SK-N-SH treated with all-trans-retinoic acid at 6 μM for 48 hours (cell line): ENCODE results near the gene TSC1.

Experiments used
- ATAC-seq: fragments of 200-7000 bp; cut with Tn5 transposase; 3 replicates; pipeline ENCODE4 v1.9.1; 2020; ENCODE audit warnings: mild to moderate bottlenecking, moderate library complexity
- ARNTL ChIP-seq: fragments of 450-650 bp; formaldehyde crosslinking; IDR thresholded peaks from 2 replicates; pipeline ENCODE4 v1.5.0; 2020; ENCODE audit warnings: low read depth, mild to moderate bottlenecking, moderate library complexity, borderline replicate concordance
- CSDC2 ChIP-seq: fragments of 250-450 bp; sonication (Bioruptor Pico); IDR thresholded peaks from 2 replicates; pipeline ENCODE4 v1.5.0; 2020; ENCODE audit warnings: mild to moderate bottlenecking, moderate library complexity
- ESRRG ChIP-seq: fragments of 250-450 bp; sonication (Bioruptor Pico); IDR thresholded peaks from 2 replicates; pipeline ENCODE4 v1.6.1; 2021; ENCODE audit warnings: mild to moderate bottlenecking
- ISL1 ChIP-seq: fragments of 250-450 bp; sonication (Bioruptor Pico); IDR thresholded peaks from 2 replicates; pipeline ENCODE4 v2.1.2; 2022; ENCODE audit warnings: mild to moderate bottlenecking, moderate library complexity
- SNAI2 ChIP-seq: fragments of 250-450 bp; sonication (Bioruptor Pico); IDR thresholded peaks from 2 replicates; pipeline ENCODE4 v1.5.0; 2020; ENCODE audit warnings: mild to moderate bottlenecking, moderate library complexity
- TCF4 ChIP-seq: fragments of 250-450 bp; sonication (Bioruptor Pico); IDR thresholded peaks from 2 replicates; pipeline ENCODE4 v1.8.0; 2021; ENCODE audit warnings: mild to moderate bottlenecking, moderate library complexity, borderline replicate concordance
- TOX ChIP-seq: fragments of 250-450 bp; sonication (Bioruptor Pico); IDR thresholded peaks from 2 replicates; pipeline ENCODE4 v1.8.0; 2021; ENCODE audit warnings: mild to moderate bottlenecking, moderate library complexity, borderline replicate concordance
- ZC3H10 ChIP-seq: fragments of 250-450 bp; sonication (Bioruptor Pico); IDR thresholded peaks from 2 replicates; pipeline ENCODE4 v1.5.1; 2021; ENCODE audit warnings: mild to moderate bottlenecking, moderate library complexity
- ZFP3 ChIP-seq: fragments of 250-450 bp; sonication (Bioruptor Pico); IDR thresholded peaks from 2 replicates; pipeline ENCODE4 v1.5.0; 2020; ENCODE audit warnings: mild to moderate bottlenecking, moderate library complexity
- ZFP30 ChIP-seq: fragments of 450-650 bp; formaldehyde crosslinking; IDR thresholded peaks from 2 replicates; pipeline ENCODE4 v1.5.0; 2022; ENCODE audit warnings: mild to moderate bottlenecking, moderate library complexity
- ZNF565 ChIP-seq: fragments of 450-650 bp; formaldehyde crosslinking; conservative IDR thresholded peaks from 2 replicates; pipeline ENCODE4 v1.5.0; 2020; ENCODE audit warnings: low read depth, mild to moderate bottlenecking, moderate library complexity
- ZNF70 ChIP-seq: fragments of 450-650 bp; formaldehyde crosslinking; IDR thresholded peaks from 2 replicates; pipeline ENCODE4 v1.5.0; 2020; ENCODE audit warnings: mild to moderate bottlenecking, moderate library complexity
- TF ChIP-seq, protein P1 (sequence below): fragments of 250-450 bp; sonication (Bioruptor Pico); IDR thresholded peaks from 2 replicates; pipeline ENCODE4 v1.5.0; 2020; ENCODE audit warnings: mild to moderate bottlenecking, moderate library complexity
- TF ChIP-seq, protein P2 (sequence below): fragments of 250-450 bp; sonication (Bioruptor Pico); IDR thresholded peaks from 2 replicates; pipeline ENCODE4 v1.8.0; 2021; ENCODE audit warnings: low read depth, mild to moderate bottlenecking, moderate library complexity, borderline replicate concordance
- TF ChIP-seq, protein P3 (sequence below): fragments of 250-450 bp; sonication (Bioruptor Pico); IDR thresholded peaks from 2 replicates; pipeline ENCODE4 v1.5.1; 2020; ENCODE audit warnings: low read depth, mild to moderate bottlenecking, moderate library complexity

Gene TSC1

DNA sequence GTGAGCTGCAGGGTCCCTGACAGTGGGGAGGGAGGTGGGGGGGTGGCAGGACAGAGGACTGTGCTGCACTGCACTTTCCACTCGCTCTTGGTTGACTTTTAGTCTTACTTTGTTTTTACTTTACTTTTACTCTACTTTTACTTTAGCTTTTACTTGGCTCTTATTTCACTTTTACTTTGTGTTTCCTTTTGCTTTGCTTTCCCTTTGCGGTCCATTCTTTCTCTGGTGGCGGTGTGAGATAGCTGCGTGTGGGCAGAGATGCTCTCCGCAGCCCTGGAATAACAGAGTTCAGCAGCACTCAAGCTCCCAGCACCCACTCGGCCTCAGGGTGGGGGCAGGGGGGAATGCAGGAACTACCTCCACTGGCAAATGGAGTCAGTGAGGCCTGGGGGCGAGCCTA lies 71.0 kb downstream of the TSC1 start:
- TF ChIP-seq TOX (no peak), ARNTL (no peak), ZNF70 (CRISPR knock-in tag) (no peak), CSDC2 (CRISPR knock-in tag) (no peak), ESRRG (CRISPR knock-in tag) (no peak), TCF4 (CRISPR knock-in tag) (no peak), ZNF565 (CRISPR knock-in tag) (no peak), SNAI2 (CRISPR knock-in tag) (no peak)
- TF ChIP-seq, protein P1, sequence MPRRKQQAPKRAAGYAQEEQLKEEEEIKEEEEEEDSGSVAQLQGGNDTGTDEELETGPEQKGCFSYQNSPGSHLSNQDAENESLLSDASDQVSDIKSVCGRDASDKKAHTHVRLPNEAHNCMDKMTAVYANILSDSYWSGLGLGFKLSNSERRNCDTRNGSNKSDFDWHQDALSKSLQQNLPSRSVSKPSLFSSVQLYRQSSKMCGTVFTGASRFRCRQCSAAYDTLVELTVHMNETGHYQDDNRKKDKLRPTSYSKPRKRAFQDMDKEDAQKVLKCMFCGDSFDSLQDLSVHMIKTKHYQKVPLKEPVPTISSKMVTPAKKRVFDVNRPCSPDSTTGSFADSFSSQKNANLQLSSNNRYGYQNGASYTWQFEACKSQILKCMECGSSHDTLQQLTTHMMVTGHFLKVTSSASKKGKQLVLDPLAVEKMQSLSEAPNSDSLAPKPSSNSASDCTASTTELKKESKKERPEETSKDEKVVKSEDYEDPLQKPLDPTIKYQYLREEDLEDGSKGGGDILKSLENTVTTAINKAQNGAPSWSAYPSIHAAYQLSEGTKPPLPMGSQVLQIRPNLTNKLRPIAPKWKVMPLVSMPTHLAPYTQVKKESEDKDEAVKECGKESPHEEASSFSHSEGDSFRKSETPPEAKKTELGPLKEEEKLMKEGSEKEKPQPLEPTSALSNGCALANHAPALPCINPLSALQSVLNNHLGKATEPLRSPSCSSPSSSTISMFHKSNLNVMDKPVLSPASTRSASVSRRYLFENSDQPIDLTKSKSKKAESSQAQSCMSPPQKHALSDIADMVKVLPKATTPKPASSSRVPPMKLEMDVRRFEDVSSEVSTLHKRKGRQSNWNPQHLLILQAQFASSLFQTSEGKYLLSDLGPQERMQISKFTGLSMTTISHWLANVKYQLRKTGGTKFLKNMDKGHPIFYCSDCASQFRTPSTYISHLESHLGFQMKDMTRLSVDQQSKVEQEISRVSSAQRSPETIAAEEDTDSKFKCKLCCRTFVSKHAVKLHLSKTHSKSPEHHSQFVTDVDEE (CRISPR knock-in tag) = no peak
- TF ChIP-seq, protein P2, sequence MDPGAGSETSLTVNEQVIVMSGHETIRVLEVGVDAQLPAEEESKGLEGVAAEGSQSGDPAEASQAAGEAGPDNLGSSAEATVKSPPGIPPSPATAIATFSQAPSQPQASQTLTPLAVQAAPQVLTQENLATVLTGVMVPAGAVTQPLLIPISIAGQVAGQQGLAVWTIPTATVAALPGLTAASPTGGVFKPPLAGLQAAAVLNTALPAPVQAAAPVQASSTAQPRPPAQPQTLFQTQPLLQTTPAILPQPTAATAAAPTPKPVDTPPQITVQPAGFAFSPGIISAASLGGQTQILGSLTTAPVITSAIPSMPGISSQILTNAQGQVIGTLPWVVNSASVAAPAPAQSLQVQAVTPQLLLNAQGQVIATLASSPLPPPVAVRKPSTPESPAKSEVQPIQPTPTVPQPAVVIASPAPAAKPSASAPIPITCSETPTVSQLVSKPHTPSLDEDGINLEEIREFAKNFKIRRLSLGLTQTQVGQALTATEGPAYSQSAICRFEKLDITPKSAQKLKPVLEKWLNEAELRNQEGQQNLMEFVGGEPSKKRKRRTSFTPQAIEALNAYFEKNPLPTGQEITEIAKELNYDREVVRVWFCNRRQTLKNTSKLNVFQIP (CRISPR knock-in tag) = no peak
- TF ChIP-seq, all 23 proteins: peak for 0
- no peak for ATAC-seq

DNA sequence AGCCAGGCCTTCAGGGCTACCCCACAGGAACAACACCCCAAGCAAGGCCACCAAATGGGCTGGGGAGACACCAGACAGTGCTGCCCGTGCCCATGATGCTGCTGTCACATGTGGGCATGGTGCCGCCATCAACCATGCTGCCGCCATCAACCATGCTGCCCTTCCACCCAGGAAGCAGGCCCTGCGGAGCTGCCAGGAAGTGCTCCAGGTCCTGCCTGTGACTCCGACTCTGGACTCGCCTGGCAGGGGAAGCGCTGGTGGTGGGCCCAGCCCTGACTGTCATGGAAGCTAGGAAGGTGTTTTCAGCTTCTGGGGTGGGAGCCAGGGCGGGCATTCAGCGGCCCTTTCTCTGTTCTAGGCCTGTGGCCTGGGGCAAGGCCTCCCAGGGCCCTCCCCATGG lies 75.2 kb downstream of the TSC1 start:
- ATAC-seq = no peak
- TF ChIP-seq, protein P3, sequence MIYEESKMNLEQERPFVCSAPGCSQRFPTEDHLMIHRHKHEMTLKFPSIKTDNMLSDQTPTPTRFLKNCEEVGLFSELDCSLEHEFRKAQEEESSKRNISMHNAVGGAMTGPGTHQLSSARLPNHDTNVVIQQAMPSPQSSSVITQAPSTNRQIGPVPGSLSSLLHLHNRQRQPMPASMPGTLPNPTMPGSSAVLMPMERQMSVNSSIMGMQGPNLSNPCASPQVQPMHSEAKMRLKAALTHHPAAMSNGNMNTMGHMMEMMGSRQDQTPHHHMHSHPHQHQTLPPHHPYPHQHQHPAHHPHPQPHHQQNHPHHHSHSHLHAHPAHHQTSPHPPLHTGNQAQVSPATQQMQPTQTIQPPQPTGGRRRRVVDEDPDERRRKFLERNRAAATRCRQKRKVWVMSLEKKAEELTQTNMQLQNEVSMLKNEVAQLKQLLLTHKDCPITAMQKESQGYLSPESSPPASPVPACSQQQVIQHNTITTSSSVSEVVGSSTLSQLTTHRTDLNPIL (CRISPR knock-in tag) = no peak
- TF ChIP-seq ESRRG (CRISPR knock-in tag) = no peak
- TF ChIP-seq, protein P1 (CRISPR knock-in tag) = no peak
- TF ChIP-seq ZFP3 (CRISPR knock-in tag) = no peak
- TF ChIP-seq ZNF70 (CRISPR knock-in tag) = no peak
- TF ChIP-seq, all 23 proteins: peak for 0

DNA sequence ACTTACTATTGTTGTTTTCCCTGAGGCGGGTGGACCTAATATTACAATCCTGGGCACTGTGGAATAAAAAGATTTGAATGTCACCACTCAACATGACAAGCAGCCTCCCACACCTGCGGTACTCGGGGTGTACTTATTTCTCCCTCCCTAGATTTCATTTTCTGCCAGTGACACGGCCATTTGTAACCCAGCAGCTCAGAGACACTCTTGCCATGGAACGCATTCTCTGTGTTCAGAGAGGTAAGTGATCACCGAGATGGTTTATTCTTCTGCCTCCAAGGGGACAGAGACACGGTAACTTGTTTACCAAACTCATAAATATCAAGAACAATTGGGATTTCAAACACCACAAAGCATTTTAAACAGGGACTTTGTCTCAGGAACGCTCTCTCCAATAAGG lies 77.5 kb downstream of the TSC1 start:
- TF ChIP-seq ZNF70 (CRISPR knock-in tag) (no peak), ZFP3 (CRISPR knock-in tag) (no peak), ISL1 (CRISPR knock-in tag) (no peak), ZFP30 (no peak), ZC3H10 (CRISPR knock-in tag) (no peak)
- TF ChIP-seq, protein P1 (CRISPR knock-in tag) = no peak
- TF ChIP-seq, protein P2 (CRISPR knock-in tag) = no peak
- ATAC-seq = no peak
